Upper lobe of left lung (tissue), 4 donors: ENCODE measurements around the gene SGCD.

Experiments used
- EP300 ChIP-seq, 4 donors: sonication (generic); formaldehyde crosslinking; IDR thresholded peaks; one replicate each; pipeline ENCODE4 v1.5.1; 2017; ENCODE audit warnings: antibody characterized with exemption in 4 of 4, control low read depth in 2 of 4
- POLR2A ChIP-seq, 4 donors: fragments of 450-650 bp; IDR thresholded peaks; one replicate each; pipeline ENCODE4 v1.5.1; 2016 to 2017; ENCODE audit warnings: antibody characterized with exemption in 4 of 4, mild to moderate bottlenecking in 2 of 4
- POLR2AphosphoS5 ChIP-seq, 2 donors: sonication (generic); formaldehyde crosslinking; IDR thresholded peaks; one replicate each; pipeline ENCODE4 v1.5.1; 2017; ENCODE audit warnings: antibody characterized with exemption in 2 of 2
- TF ChIP-seq, protein P1 (sequence below), 6 experiments: fragments of 450-650 bp in 4 of 6; fragments of 200-600 bp in 2 of 6; sonication (generic) in 2 of 6; IDR thresholded peaks; one replicate each; pipeline ENCODE4 v1.5.1; 2016 to 2019; ENCODE audit warnings: antibody characterized with exemption in 6 of 6

DNA sequence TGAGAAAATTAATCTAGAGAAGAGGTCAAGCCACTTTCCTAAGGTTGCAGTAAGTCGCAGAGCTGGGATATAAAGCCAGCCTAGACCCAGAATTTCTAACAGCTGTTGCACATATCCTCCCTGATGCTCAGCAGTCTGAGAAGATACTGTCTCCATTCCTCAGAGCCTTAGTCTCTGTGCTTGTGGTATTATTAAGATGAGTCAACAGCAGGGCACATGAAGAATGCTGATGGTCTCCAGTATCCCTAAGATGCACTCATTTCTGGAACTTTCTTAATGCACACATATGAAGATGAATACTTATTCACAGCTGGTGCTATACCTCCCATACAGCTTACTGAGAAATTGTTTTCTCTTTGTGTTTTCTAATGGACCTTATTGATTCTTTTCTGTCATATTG, 32.5 kb downstream of the SGCD start:
- TF ChIP-seq, protein P1, sequence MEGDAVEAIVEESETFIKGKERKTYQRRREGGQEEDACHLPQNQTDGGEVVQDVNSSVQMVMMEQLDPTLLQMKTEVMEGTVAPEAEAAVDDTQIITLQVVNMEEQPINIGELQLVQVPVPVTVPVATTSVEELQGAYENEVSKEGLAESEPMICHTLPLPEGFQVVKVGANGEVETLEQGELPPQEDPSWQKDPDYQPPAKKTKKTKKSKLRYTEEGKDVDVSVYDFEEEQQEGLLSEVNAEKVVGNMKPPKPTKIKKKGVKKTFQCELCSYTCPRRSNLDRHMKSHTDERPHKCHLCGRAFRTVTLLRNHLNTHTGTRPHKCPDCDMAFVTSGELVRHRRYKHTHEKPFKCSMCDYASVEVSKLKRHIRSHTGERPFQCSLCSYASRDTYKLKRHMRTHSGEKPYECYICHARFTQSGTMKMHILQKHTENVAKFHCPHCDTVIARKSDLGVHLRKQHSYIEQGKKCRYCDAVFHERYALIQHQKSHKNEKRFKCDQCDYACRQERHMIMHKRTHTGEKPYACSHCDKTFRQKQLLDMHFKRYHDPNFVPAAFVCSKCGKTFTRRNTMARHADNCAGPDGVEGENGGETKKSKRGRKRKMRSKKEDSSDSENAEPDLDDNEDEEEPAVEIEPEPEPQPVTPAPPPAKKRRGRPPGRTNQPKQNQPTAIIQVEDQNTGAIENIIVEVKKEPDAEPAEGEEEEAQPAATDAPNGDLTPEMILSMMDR (IDR thresholded peaks at IDR 0.05): no peak
- TF ChIP-seq POLR2A (IDR thresholded peaks at IDR 0.05) (no peak), POLR2AphosphoS5 (IDR thresholded peaks at IDR 0.05) (no peak), EP300 (IDR thresholded peaks at IDR 0.05) (no peak)
